H1 (cell line): Measurements from ENCODE around the gene ASTN2. TPM values are rescaled to one million over a fixed set of nuclear protein-coding genes. Genes with fewer than 3 reads are reported as not detected.

Source experiments
- EP300 ChIP-seq, 2 experiments: IDR thresholded peaks; 1 replicate in 1 of 2; 2 replicates in 1 of 2; pipeline ENCODE4 v1.6.1; 2011 to 2012; ENCODE audit warnings: low read depth in 2 of 2, low read length in 2 of 2, mild to moderate bottlenecking in 2 of 2, borderline replicate concordance in 1 of 2, inconsistent platforms in 1 of 2, moderate library complexity in 1 of 2
- KDM1A ChIP-seq: fragments of 200-600, 300-600 bp; sonication (generic); IDR thresholded peaks from 2 replicates; pipeline ENCODE4 v1.7.1; 2016; ENCODE audit warnings: mild to moderate bottlenecking, low read length, borderline replicate concordance
- POLR2AphosphoS5 ChIP-seq: IDR thresholded peaks from 2 replicates; pipeline ENCODE4 v1.6.1; 2011; ENCODE audit warnings: low read depth, low read length
- POU5F1 ChIP-seq: IDR thresholded peaks from 2 replicates; pipeline ENCODE4 v1.6.1; 2011; ENCODE audit warnings: low read depth, mild to moderate bottlenecking, low read length, moderate library complexity
- ZNF274 ChIP-seq: IDR thresholded peaks from 2 replicates; pipeline ENCODE4 v1.7.0; 2012; ENCODE audit warnings: low read length, borderline replicate concordance; ENCODE audit errors: extremely low read depth
- polyA plus RNA-seq, 7 experiments: library from polyadenylated mRNA; depleted of rRNA in 3 of 7; stranded (reverse) in 5 of 7; unstranded in 2 of 7; fragments of >200 nt in 5 of 7; fragments of 200-250 nt in 2 of 7; gene quantifications; 1 replicate in 5 of 7; 2 replicates in 1 of 7; 4 replicates in 1 of 7; pipeline versions ENCODE4 v1.2.1 to v1.2.3, GENCODE V29; 2011 to 2013; ENCODE audit warnings: missing spikeins in 2 of 7, mixed read lengths in 2 of 7
- total RNA-seq: library from RNA; stranded (reverse); fragmentation: NEBNext Ultra II Directional; extraction: Animal tissue kit (Norgen Biotek cat#: 25700); gene quantifications from 2 replicates; pipeline ENCODE4 v1.2.1, GENCODE V29; 2021

ASTN2 gene
- total and polyA plus RNA-seq, 2 of the 8 experiments (the other 6 are each of a cell fraction or from before 2014, with no cell fraction given), result 8.2 to 13.7 TPM

- TF ChIP-seq EP300 (IDR thresholded peaks at IDR 0.05; ENCODE audit: borderline replicate concordance in 1 of 2, low read depth in 2 of 2, low read length in 2 of 2) (no peak), KDM1A (no peak), POLR2AphosphoS5 (no peak), POU5F1 (no peak), ZNF274 (no peak)
- TF ChIP-seq, all 59 proteins: peak for 0
Measured at GRCh38 chr9:116763770-116764169, 651.1 kb downstream of the ASTN2 start (continued).
